ENCODE results near the gene FZR1.

FZR1 gene

GRCh38 chr19:3509566-3509989 is 3.5 kb downstream of the FZR1 start:
- TF ChIP-seq CTCF (IDR thresholded peaks at IDR 0.05; ENCODE audit: low read depth, low read length): no peak
- H3K4me3 ChIP-seq (ENCODE audit: low read depth, low read length): no peak overlapping the region
- peak; percentile 73 for DNase-seq (ENCODE audit: low read depth, low spot score)
- in situ Hi-C loops (cut with HindIII; ENCODE audit: low sequenced_read_pairs): no loop called here

- H3K4me3 ChIP-seq (ENCODE audit: low read depth, low read length): no peak overlapping the region
- in situ Hi-C loops (cut with HindIII; ENCODE audit: low sequenced_read_pairs): no loop called here
- TF ChIP-seq CTCF (IDR thresholded peaks at IDR 0.05; ENCODE audit: low read depth, low read length): no peak
- no peak for DNase-seq (ENCODE audit: low read depth, low spot score)
Observed at GRCh38 chr19:3510727-3511126, 4.6 kb downstream of the FZR1 start.

GRCh38 chr19:3511506-3512251 is 5.6 kb downstream of the FZR1 start:
- DNase-seq (ENCODE audit: low read depth, low spot score): no peak
- no peak overlapping the region for H3K4me3 ChIP-seq (ENCODE audit: low read depth, low read length)
- no peak for TF ChIP-seq CTCF (IDR thresholded peaks at IDR 0.05; ENCODE audit: low read depth, low read length)
- in situ Hi-C loops (cut with HindIII; ENCODE audit: low sequenced_read_pairs): no loop called here

GRCh38 chr19:3512562-3513228 is 6.6 kb downstream of the FZR1 start:
- no peak for TF ChIP-seq CTCF (IDR thresholded peaks at IDR 0.05; ENCODE audit: low read depth, low read length)
- no peak overlapping the region for H3K4me3 ChIP-seq (ENCODE audit: low read depth, low read length)
- in situ Hi-C loops (cut with HindIII; ENCODE audit: low sequenced_read_pairs): no loop called here
- DNase-seq (ENCODE audit: low read depth, low spot score): no peak

GRCh38 chr19:3513229-3514140 is 7.4 kb downstream of the FZR1 start:
- TF ChIP-seq CTCF (IDR thresholded peaks at IDR 0.05; ENCODE audit: low read depth, low read length): peak; percentile 5
- no peak for DNase-seq (ENCODE audit: low read depth, low spot score)
- H3K4me3 ChIP-seq (ENCODE audit: low read depth, low read length): no peak overlapping the region
- in situ Hi-C loops (cut with HindIII; ENCODE audit: low sequenced_read_pairs): no loop called here

GRCh38 chr19:3514930-3515329 is 8.8 kb downstream of the FZR1 start:
- no peak overlapping the region for H3K4me3 ChIP-seq (ENCODE audit: low read depth, low read length)
- no peak for TF ChIP-seq CTCF (IDR thresholded peaks at IDR 0.05; ENCODE audit: low read depth, low read length)
- in situ Hi-C loops (cut with HindIII; ENCODE audit: low sequenced_read_pairs): no loop called here
- DNase-seq (ENCODE audit: low read depth, low spot score): no peak
